GM23248 (cell line): ENCODE results near the gene TCAIM. TPM values are rescaled to one million over a fixed set of nuclear protein-coding genes. Genes with fewer than 3 reads are reported as not detected.

Experiments
- DNase-seq: peaks from one replicate; pipeline ENCODE4 v3.0.0-alpha.2; 2015
- H2AFZ ChIP-seq: fragments of 200-600 bp; sonication (generic); 2 replicates; pipeline ENCODE4 v1.6.1; 2016; ENCODE audit warnings: antibody characterized with exemption
- H3F3A ChIP-seq: fragments of 200-600 bp; sonication (generic); 2 replicates; pipeline ENCODE4 v1.6.1; 2016; ENCODE audit warnings: mild to moderate bottlenecking, antibody characterized with exemption, mixed run types; ENCODE audit not compliant: insufficient read depth
- H3K27ac ChIP-seq: fragments of 200-600 bp; sonication (generic); 2 replicates; pipeline ENCODE4 v1.5.1; 2016; ENCODE audit warnings: mild to moderate bottlenecking
- H3K27me3 ChIP-seq: fragments of 200-600 bp; sonication (generic); replicated peaks from 2 replicates; pipeline ENCODE4 v1.6.1; 2016; ENCODE audit warnings: mild to moderate bottlenecking; ENCODE audit not compliant: insufficient read depth
- H3K36me3 ChIP-seq: fragments of 200-600 bp; sonication (generic); 2 replicates; pipeline ENCODE4 v1.6.1; 2016; ENCODE audit warnings: low read depth, mild to moderate bottlenecking
- H3K4me1 ChIP-seq: fragments of 200-600 bp; sonication (generic); 2 replicates; pipeline ENCODE4 v1.6.1; 2016; ENCODE audit warnings: mild to moderate bottlenecking; ENCODE audit not compliant: insufficient read depth
- H3K4me2 ChIP-seq: fragments of 200-600 bp; sonication (generic); one replicate; pipeline ENCODE4 v1.6.1; 2016; ENCODE audit warnings: mild to moderate bottlenecking; ENCODE audit not compliant: unreplicated experiment
- H3K4me3 ChIP-seq: fragments of 200-600 bp; sonication (generic); 2 replicates; pipeline ENCODE4 v1.5.1; 2016; ENCODE audit warnings: mild to moderate bottlenecking
- H3K79me2 ChIP-seq: fragments of 200-600 bp; sonication (generic); 2 replicates; pipeline ENCODE4 v1.6.1; 2016; ENCODE audit warnings: mild to moderate bottlenecking; ENCODE audit not compliant: insufficient read depth
- H3K9ac ChIP-seq: fragments of 200-600 bp; sonication (generic); 2 replicates; pipeline ENCODE4 v1.6.1; 2016; ENCODE audit warnings: mild to moderate bottlenecking
- H3K9me2 ChIP-seq: fragments of 200-600 bp; sonication (generic); 2 replicates; pipeline ENCODE4 v1.6.1; 2016; ENCODE audit warnings: mixed run types, mild to moderate bottlenecking, moderate library complexity; ENCODE audit not compliant: insufficient read depth
- H3K9me3 ChIP-seq: fragments of 200-600 bp; sonication (generic); one replicate; pipeline ENCODE4 v1.6.1; 2017; ENCODE audit warnings: low read depth
- H4K20me1 ChIP-seq: fragments of 200-600 bp; sonication (generic); 2 replicates; pipeline ENCODE4 v1.6.0; 2016; ENCODE audit not compliant: insufficient read depth
- EZH2 ChIP-seq: fragments of 200-600 bp; sonication (generic); IDR thresholded peaks from 2 replicates; pipeline ENCODE4 v1.6.1; 2018; ENCODE audit warnings: antibody characterized with exemption, mild to moderate bottlenecking; ENCODE audit not compliant: insufficient read depth, poor library complexity, severe bottlenecking
- EZH2phosphoT487 ChIP-seq: fragments of 200-600 bp; sonication (generic); IDR thresholded peaks from 2 replicates; pipeline ENCODE4 v1.6.1; 2018; ENCODE audit warnings: antibody characterized with exemption, moderate library complexity, mild to moderate bottlenecking, low read depth; ENCODE audit not compliant: insufficient read depth
- WGBS, 2 experiments: methylation state at CpG; one replicate each; pipeline ENCODE4 v1.1.6; 2015 to 2017; ENCODE audit warnings: low lambda C conversion rate in 2 of 2, low coverage in 1 of 2; ENCODE audit errors: missing lambda C conversion rate in 2 of 2; 5-methylcytosine and 5-hydroxymethylcytosine counted together
- in situ Hi-C: fragments of 300-500 bp; cut with MboI; formaldehyde crosslinking; loops from 2 replicates; pipeline ENCODE4 v1.15.0; 2020
- polyA plus RNA-seq: library from polyadenylated mRNA; unstranded; fragments of >200 nt; fragmentation: Nextera tagmentation; extraction: Ambion mirVana; gene quantifications from 2 replicates; pipeline ENCODE4 v1.2.1, GENCODE V29; 2016
- total RNA-seq: library from RNA; depleted of rRNA; stranded (reverse); fragments of >200 nt; shearing (Covaris generic); gene quantifications from 2 replicates; pipeline ENCODE4 v1.2.3, GENCODE V29; 2014

Gene TCAIM
- total and polyA plus RNA-seq, 2 experiments from 2014 or later = 13.9 to 16.3 TPM

DNA sequence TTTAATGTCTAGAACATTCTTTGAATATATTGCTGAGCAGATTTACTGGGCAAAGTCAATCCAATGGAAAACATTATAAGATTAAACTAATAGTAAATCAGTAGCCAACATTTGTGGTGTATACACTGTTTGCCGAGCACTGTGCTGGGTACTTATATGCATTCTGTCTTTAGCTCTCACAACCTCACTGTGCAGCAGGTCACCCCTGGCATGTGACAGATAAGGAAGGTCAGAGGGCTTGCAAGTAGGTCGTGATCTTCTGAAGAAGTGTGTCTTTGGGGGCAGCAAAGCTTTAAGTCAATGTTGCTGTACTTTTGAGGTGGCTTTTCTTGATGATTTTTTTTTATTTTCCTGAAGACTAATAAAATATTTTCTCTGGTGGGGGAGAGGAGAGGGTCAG, 62.2 kb downstream of the TCAIM start:
- H3K4me2 ChIP-seq = no peak overlapping the region
- H3F3A ChIP-seq = no peaks in the 10 kb centered on the region
- 0 out of 2 replicates have a peak, but pooled peaks cover 4% of the 10 kb centered on the region for H3K36me3 ChIP-seq
- H3K4me3 ChIP-seq = no peak overlapping the region
- in situ Hi-C loops = no loop called here
- no peak for DNase-seq
- no peak overlapping the region for H3K9ac ChIP-seq
- no peak for TF ChIP-seq EZH2phosphoT487
- no peak for TF ChIP-seq EZH2
- H4K20me1 ChIP-seq = no peaks in the 10 kb centered on the region
- H3K79me2 ChIP-seq = no peaks in the 10 kb centered on the region
- no peaks in the 10 kb centered on the region for H3K9me3 ChIP-seq
- H3K9me2 ChIP-seq = no peaks in the 10 kb centered on the region
- H3K4me1 ChIP-seq = no peaks in the 10 kb centered on the region
- 52 to 57% methylated on average over 2 of the region's 2 CpGs for WGBS, 2 experiments
- no peak overlapping the region for H2AFZ ChIP-seq
- H3K27me3 ChIP-seq = no peaks in the 10 kb centered on the region
- H3K27ac ChIP-seq = no peak overlapping the region

DNA sequence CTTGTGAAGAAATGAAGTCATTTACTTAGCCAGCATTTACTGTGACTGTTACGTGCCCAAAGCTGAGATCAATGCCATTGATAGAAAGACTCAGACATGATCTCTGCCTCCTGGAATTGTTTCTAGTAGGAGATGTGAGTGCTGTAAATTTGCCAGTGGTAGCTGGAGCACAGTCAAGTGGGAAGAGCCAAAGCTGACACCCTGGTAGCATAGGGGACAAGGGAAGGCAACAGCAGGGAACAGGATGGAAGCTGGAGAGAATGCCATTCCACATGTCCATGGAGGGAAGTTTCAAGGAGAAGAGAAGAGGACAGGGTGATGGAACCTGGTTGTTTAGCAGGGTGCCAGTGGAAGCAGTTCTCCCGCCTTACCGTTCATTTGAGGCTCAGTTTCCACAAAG, 64.0 kb downstream of the TCAIM start:
- H3K27ac ChIP-seq = no peak overlapping the region
- no peaks in the 10 kb centered on the region for H4K20me1 ChIP-seq
- no peaks in the 10 kb centered on the region for H3K9me3 ChIP-seq
- no peaks in the 10 kb centered on the region for H3K9me2 ChIP-seq
- H3K9ac ChIP-seq = no peak overlapping the region
- WGBS, 2 experiments = 94 to 97% methylated on average over 3 of the region's 3 CpGs
- H3K4me1 ChIP-seq = no peaks in the 10 kb centered on the region
- in situ Hi-C loops = no loop called here
- H3K4me3 ChIP-seq = no peak overlapping the region
- H3F3A ChIP-seq = no peaks in the 10 kb centered on the region
- DNase-seq = no peak
- no peak overlapping the region for H3K4me2 ChIP-seq
- 0 out of 2 replicates have a peak, but pooled peaks cover 4% of the 10 kb centered on the region for H3K36me3 ChIP-seq
- no peaks in the 10 kb centered on the region for H3K79me2 ChIP-seq
- no peaks in the 10 kb centered on the region for H3K27me3 ChIP-seq
- H2AFZ ChIP-seq = no peak overlapping the region
- no peak for TF ChIP-seq EZH2phosphoT487
- TF ChIP-seq EZH2 = no peak

DNA sequence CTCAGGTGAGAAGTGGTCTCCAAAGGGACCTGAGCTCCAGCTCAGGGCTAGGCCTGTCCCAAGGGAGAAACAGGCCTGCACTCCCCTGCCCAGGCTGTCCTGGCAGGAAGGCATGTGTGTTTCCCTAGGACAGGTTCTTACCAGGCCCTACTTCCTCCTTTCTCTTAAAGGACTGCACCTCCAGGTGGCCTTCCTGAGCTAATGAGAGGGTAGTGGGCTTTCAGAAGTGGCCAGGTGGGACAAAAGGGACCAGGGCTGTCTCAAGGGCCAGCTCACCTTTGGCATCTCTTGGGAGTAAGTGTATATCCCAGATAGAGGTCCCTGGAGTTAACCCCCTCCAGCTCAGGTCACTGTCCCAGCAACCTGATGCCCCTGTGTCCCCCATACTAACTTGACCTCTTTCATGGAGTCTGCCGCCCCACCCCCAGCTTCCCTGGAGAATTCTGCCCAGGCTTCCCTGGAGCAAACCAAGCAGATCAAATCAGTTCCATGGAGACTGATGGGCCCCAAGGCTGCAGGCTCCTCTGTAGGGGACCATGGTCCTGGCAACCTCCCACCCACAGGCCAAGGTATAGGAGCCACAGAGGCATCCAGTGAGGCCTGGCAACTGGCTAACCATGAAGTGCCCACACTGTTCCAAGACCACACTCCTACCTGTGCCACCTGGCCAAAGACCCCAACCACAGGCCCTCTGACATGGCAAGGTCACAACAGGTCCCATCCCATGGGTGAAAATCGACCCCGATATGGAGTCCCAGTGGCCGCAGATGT, 71.3 kb downstream of the TCAIM start:
- Histone ChIP-seq H3K27ac (no peak overlapping the region), H3K4me3 (no peak overlapping the region), H3K27me3 (no peaks in the 10 kb centered on the region), H3K79me2 (no peaks in the 10 kb centered on the region), H3K36me3 (no peaks in the 10 kb centered on the region), H3K9ac (no peak overlapping the region), H4K20me1 (no peaks in the 10 kb centered on the region), H3K9me3 (no peaks in the 10 kb centered on the region), H2AFZ (no peak overlapping the region), H3K4me1 (no peaks in the 10 kb centered on the region), H3K9me2 (no peaks in the 10 kb centered on the region), H3F3A (no peaks in the 10 kb centered on the region), H3K4me2 (no peak overlapping the region)
- DNase-seq = no peak
- TF ChIP-seq EZH2 = no peak
- WGBS, 2 experiments = 61 to 73% methylated on average over 4 of the region's 4 CpGs
- in situ Hi-C loops = no loop called here

DNA sequence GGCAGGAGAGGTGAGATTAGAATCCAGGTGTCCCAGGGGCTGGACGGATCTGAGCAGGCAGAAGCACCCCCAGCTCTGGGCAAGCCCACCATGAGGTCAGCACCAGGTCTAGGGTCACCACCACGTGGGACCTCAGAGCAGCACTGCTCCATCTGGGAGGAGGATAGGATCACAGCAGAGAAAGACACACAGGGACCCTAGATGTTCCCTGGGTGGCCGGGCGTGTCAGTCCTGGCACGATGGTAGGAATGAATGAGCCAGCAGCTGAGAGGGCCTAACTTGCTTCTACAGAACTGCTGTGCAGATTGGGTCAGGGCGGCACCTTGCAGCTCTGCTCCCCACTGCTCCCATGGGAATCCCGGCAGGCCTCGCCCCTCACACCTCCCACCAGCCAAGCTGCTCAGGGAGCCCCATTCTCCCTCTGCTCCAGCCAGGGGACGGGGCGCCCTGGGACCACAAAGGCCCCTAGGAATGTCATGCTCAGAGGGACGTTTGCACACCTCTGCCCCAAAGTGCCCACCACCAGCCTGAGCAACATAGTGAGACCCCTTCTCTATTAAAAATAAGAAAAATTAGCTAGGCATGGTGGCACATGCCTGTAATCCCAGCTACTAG, 72.6 kb downstream of the TCAIM start:
- Histone ChIP-seq H3K9me3 (no peaks in the 10 kb centered on the region), H3K27me3 (no peaks in the 10 kb centered on the region), H3K4me3 (no peak overlapping the region), H3K27ac (no peak overlapping the region), H4K20me1 (no peaks in the 10 kb centered on the region), H3F3A (no peaks in the 10 kb centered on the region), H2AFZ (no peak overlapping the region), H3K36me3 (no peaks in the 10 kb centered on the region), H3K9me2 (no peaks in the 10 kb centered on the region), H3K4me2 (no peak overlapping the region), H3K4me1 (no peaks in the 10 kb centered on the region), H3K9ac (no peak overlapping the region), H3K79me2 (no peaks in the 10 kb centered on the region)
- TF ChIP-seq EZH2 = no peak
- TF ChIP-seq EZH2phosphoT487 = no peak
- DNase-seq = no peak
- WGBS, 2 experiments = 50 to 64% methylated on average over 11 of the region's 11 CpGs
- in situ Hi-C loops = no loop called here
